SK-N-MC (cell line): ENCODE measurements around the gene SLC49A3.
"Not testable (repeated sequence)": the region's sequence is repeated elsewhere in the genome, so short reads cannot be mapped to it uniquely, and the experiment has no call there.

ENCODE experiments used
- DNase-seq: peaks from one replicate; pipeline ENCODE4 v3.0.0-alpha.2; 2011; ENCODE audit warnings: low read depth, low spot score
- H3K27ac ChIP-seq: fragments of 200-600 bp; sonication (generic); 2 replicates; pipeline ENCODE4 v1.5.1; 2016; ENCODE audit warnings: mixed run types
- H3K36me3 ChIP-seq: fragments of 200-600 bp; sonication (generic); 2 replicates; pipeline ENCODE4 v1.6.1; 2017; ENCODE audit warnings: antibody characterized with exemption, low read length, mixed read lengths; ENCODE audit not compliant: insufficient read depth
- H3K4me3 ChIP-seq: fragments of 200-600 bp; sonication (generic); 2 replicates; pipeline ENCODE4 v1.5.1; 2016
- H3K9ac ChIP-seq: fragments of 200-600 bp; sonication (generic); 2 replicates; pipeline ENCODE4 v1.8.0; 2017; ENCODE audit warnings: mixed run types, mixed read lengths; ENCODE audit not compliant: insufficient read length
- H3K9me3 ChIP-seq: fragments of 200-600 bp; sonication (generic); 2 replicates; pipeline ENCODE4 v1.6.1; 2017; ENCODE audit warnings: low read depth, mild to moderate bottlenecking, antibody characterized with exemption, low read length, moderate library complexity, mixed read lengths
- EZH2 ChIP-seq: fragments of 200-600 bp; sonication (generic); IDR thresholded peaks from one replicate; pipeline ENCODE4 v1.6.1; 2017; ENCODE audit warnings: antibody characterized with exemption
- FOXP2 ChIP-seq: optimal IDR thresholded peaks from 2 replicates; pipeline ENCODE3; 2011; ENCODE audit warnings: mild to moderate bottlenecking, moderate library complexity; ENCODE audit not compliant: insufficient read depth; ENCODE audit errors: extremely low read length, control extremely low read depth
- POLR2AphosphoS5 ChIP-seq: IDR thresholded peaks from 2 replicates; pipeline ENCODE4 v1.6.1; 2012; ENCODE audit warnings: mild to moderate bottlenecking, low read depth, low read length, borderline replicate concordance

SLC49A3 gene

GRCh38 chr4:705278-706082, 16.5 kb upstream of the SLC49A3 start, which contains the start of gene PCGF3:
Gene PCGF3 (plus strand): TSS chr4:705832. CDS start chr4:733681, 27,849 bp downstream.
- no peak for DNase-seq
- Histone ChIP-seq H3K9me3 (no peaks in the 10 kb centered on the region), H3K9ac (peak within 1 kb of the TSS; percentile 100), H3K4me3 (peak within 1 kb of the TSS; percentile 98), H3K36me3 (peaks cover 23% of the 10 kb centered on the region; the same call in 1 of the 2 replicates), H3K27ac (peak within 1 kb of the TSS; percentile 94)
- TF ChIP-seq POLR2AphosphoS5 (peak; percentile 70), EZH2 (no peak), FOXP2 (no peak)

- no peak for DNase-seq
- peak overlapping the region; percentile 98 for H3K4me3 ChIP-seq
- H3K9me3 ChIP-seq: no peaks in the 10 kb centered on the region
- peaks cover 17% of the 10 kb centered on the region; the same call in 1 of the 2 replicates for H3K36me3 ChIP-seq
- peak overlapping the region; percentile 66 for H3K9ac ChIP-seq
- H3K27ac ChIP-seq: no peak overlapping the region
- TF ChIP-seq POLR2AphosphoS5: no peak
- no peak for TF ChIP-seq EZH2
- TF ChIP-seq FOXP2: no peak
Observed at GRCh38 chr4:704971-705277, 16.0 kb upstream of the SLC49A3 start.

GRCh38 chr4:704198-704891, 15.4 kb upstream of the SLC49A3 start:
- no peak overlapping the region for H3K9ac ChIP-seq
- no peak overlapping the region for H3K27ac ChIP-seq
- DNase-seq: no peak
- no peaks in the 10 kb centered on the region for H3K9me3 ChIP-seq
- H3K4me3 ChIP-seq: no peak overlapping the region
- peaks cover 11% of the 10 kb centered on the region; the same call in 1 of the 2 replicates for H3K36me3 ChIP-seq
- no peak for TF ChIP-seq FOXP2
- TF ChIP-seq EZH2: no peak
- TF ChIP-seq POLR2AphosphoS5: no peak

GRCh38 chr4:703336-704197, 14.6 kb upstream of the SLC49A3 start:
- Histone ChIP-seq H3K4me3 (no peak overlapping the region), H3K27ac (no peak overlapping the region), H3K9me3 (no peaks in the 10 kb centered on the region), H3K9ac (no peak overlapping the region), H3K36me3 (peaks cover 3% of the 10 kb centered on the region; the same call in 1 of the 2 replicates)
- TF ChIP-seq EZH2 (no peak), POLR2AphosphoS5 (no peak), FOXP2 (no peak)
- no peak for DNase-seq

GRCh38 chr4:702618-703048, 13.7 kb upstream of the SLC49A3 start:
- no peak overlapping the region for H3K9ac ChIP-seq
- H3K27ac ChIP-seq: no peak overlapping the region
- no peak for TF ChIP-seq FOXP2
- TF ChIP-seq POLR2AphosphoS5: no peak
- TF ChIP-seq EZH2: no peak
- H3K36me3 ChIP-seq: no peaks in the 10 kb centered on the region
- no peaks in the 10 kb centered on the region for H3K9me3 ChIP-seq
- DNase-seq: no peak
- H3K4me3 ChIP-seq: no peak overlapping the region

DNA sequence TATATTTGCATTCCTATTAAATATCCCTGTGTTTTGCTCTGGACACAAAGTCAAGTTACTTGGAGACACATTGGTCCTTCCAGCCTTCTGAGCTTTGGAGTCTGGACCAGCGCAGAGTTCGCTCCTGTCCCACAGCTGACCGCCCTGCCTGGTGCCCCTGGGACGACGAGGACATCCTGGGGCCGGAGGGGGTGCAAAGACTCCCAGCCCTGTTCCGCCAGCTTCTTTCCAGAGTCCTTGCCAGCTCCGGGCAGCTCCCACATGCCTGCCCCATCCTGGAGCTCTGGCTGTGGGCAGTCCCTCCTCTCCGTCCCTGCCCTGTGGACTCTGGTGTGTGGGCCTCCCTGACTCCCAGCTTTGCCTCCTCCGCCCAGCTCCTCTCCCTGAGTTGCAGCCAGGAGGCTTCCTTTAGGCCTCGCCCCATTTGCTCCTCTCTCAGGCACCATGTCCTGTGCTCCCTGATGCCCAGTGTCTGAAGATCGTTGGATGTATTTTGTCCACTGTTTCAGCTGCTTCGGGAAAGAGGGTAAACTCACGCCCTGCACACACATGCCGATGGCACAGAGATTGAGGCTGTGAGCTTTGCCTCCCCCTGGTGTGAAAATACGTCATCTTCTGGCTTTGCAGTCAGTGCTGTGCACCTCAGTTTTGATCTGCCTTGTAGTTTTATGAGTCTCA, 11.8 kb upstream of the SLC49A3 start:
- no peaks in the 10 kb centered on the region for H3K36me3 ChIP-seq
- DNase-seq: no peak
- H3K27ac ChIP-seq: no peak overlapping the region
- no peak overlapping the region for H3K4me3 ChIP-seq
- no peak overlapping the region for H3K9ac ChIP-seq
- no peaks in the 10 kb centered on the region for H3K9me3 ChIP-seq
- TF ChIP-seq POLR2AphosphoS5 (no peak), EZH2 (no peak), FOXP2 (no peak)

DNA sequence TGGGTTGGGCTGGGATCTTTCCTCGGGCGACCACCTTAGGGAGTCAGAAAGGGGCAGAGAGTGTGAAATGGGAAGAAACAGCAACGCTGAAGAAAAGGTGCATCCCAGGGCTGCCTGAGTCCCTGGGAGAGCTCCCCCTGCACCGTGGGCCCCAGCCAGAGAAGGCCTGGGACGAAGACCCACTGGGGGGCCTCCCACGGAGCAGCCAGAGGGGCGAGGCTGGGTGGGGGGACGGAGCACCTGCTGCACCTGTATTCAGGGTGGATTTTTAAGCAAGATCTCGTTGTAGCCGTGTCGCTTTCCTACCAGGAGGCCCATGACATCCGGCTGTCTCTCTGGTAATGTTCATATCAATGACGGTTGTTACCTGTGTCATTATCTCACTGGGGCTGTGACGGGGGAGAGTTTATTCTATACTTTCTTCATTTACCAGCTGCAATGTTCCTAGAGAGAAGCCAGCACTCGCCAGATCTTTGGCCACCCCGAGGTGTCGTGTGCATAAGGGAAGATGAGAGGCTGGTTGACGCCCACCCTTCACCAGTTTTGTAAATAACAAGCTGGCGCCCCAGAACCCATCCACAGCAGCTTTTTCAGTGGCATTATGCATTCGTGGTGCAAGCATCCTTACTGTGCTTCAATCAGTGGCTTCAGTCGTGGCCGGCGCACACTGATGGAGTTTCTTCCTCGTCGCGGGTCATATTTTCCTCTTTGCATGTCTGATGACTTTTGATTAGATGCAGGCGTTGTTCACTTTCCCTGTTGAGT, 11.0 kb upstream of the SLC49A3 start:
- TF ChIP-seq FOXP2 (no peak), POLR2AphosphoS5 (no peak), EZH2 (no peak)

GRCh38 chr4:694341-694940, 5.5 kb upstream of the SLC49A3 start:
- H3K9ac ChIP-seq, H3K36me3 ChIP-seq, H3K9me3 ChIP-seq, H3K27ac ChIP-seq, DNase-seq, H3K4me3 ChIP-seq: not testable (repeated sequence)

More for the DNA sequence above, 11.0 kb upstream of the SLC49A3 start:
- H3K9ac ChIP-seq: peak overlapping the region; percentile 20
- H3K36me3 ChIP-seq: no peaks in the 10 kb centered on the region
- no peak for DNase-seq
- H3K4me3 ChIP-seq: peak overlapping the region; percentile 53
- H3K27ac ChIP-seq: 0 out of 2 replicates have a peak overlapping the region, but pooled peaks have one; percentile 46
- H3K9me3 ChIP-seq: no peaks in the 10 kb centered on the region
